ENCODE results near the gene ESR2. TPM values are rescaled to one million over a fixed set of nuclear protein-coding genes. Genes with fewer than 3 reads are reported as not detected.
A peak's percentile ranks its signal among the peaks of the same experiment; 100 is the strongest.

ESR2 gene
- total RNA-seq (1 to 10 TPM in 1 of 2 donors, under 1 TPM in 1; 0.55 to 3.4 TPM), polyA plus RNA-seq (under 1 TPM; 0.11 to 0.20 TPM)
- long read RNA-seq, donor 1: 0 reads
- long read RNA-seq, donor 2: 0 reads
- long read RNA-seq, donor 3: 0 reads
- long read RNA-seq, donor 4: 0 reads
- long read RNA-seq, donor 5: 0 reads

- H3K9ac ChIP-seq (ENCODE audit: insufficient read depth in 1 of 2, low read length in 2 of 2): peak within 1 kb of the TSS in 1 of 2 donors; percentile 38
- 1 to 2% methylated on average over 49 of the region's 49 CpGs for WGBS, 2 donors
- no peak for ATAC-seq (ENCODE audit: insufficient read depth, low FRiP score)
Observed at GRCh38 chr14:64293976-64294671, at the start of gene ESR2. TSS of gene ESR2 (minus strand) at chr14:64294371. CDS start at chr14:64282985, 11,386 bp downstream.

GRCh38 chr14:64340560-64341196 lies 46.5 kb upstream of the ESR2 start:
- WGBS, 2 donors: 91 to 97% methylated on average over 8 of the region's 8 CpGs
- no peak overlapping the region for H3K4me3 ChIP-seq
- H3K27ac ChIP-seq (ENCODE audit: low read depth in 1 of 2, low read length in 1 of 2): no peak overlapping the region
- DNase-seq (no peak), ATAC-seq (ENCODE audit: insufficient read depth, low FRiP score) (no peak)
- H3K4me1 ChIP-seq (ENCODE audit: control insufficient read depth in 5 of 5, insufficient read depth in 5 of 5, low read length in 5 of 5): peaks cover 0 to 15% (median 0%) of the 10 kb centered on the region in 5 donors
- H3K9ac ChIP-seq (ENCODE audit: insufficient read depth in 1 of 2, low read length in 2 of 2): no peak overlapping the region
- H3K9me3 ChIP-seq (ENCODE audit: control insufficient read depth in 4 of 4, insufficient read depth in 3 of 4, low read length in 3 of 4): no peaks in the 10 kb centered on the region
- H3K27me3 ChIP-seq (ENCODE audit: control insufficient read depth in 3 of 3, insufficient read depth in 3 of 3, low read length in 2 of 3): no peaks in the 10 kb centered on the region
- no peak for TF ChIP-seq CTCF (IDR thresholded peaks at IDR 0.05; ENCODE audit: control extremely low read depth, extremely low read depth)
- no peaks in the 10 kb centered on the region for H3K36me3 ChIP-seq (ENCODE audit: control insufficient read depth in 4 of 4, insufficient read depth in 4 of 4, low read length in 4 of 4)

More at GRCh38 chr14:64293976-64294671, at the start of gene ESR2:
- Histone ChIP-seq H3K4me3 (peak within 1 kb of the TSS; percentile 9), H3K4me1 (ENCODE audit: control insufficient read depth in 5 of 5, insufficient read depth in 5 of 5, low read length in 5 of 5) (peaks cover 0 to 20% (median 3%) of the 10 kb centered on the region in 5 donors), H3K9me3 (ENCODE audit: control insufficient read depth in 4 of 4, insufficient read depth in 3 of 4, low read length in 3 of 4) (no peaks in the 10 kb centered on the region), H3K27ac (ENCODE audit: low read depth in 1 of 2, low read length in 1 of 2) (no peak within 1 kb of the TSS), H3K27me3 (ENCODE audit: control insufficient read depth in 3 of 3, insufficient read depth in 3 of 3, low read length in 2 of 3) (peaks cover 0 to 21% (median 0%) of the 10 kb centered on the region in 3 donors), H3K36me3 (ENCODE audit: control insufficient read depth in 4 of 4, insufficient read depth in 4 of 4, low read length in 4 of 4) (no peaks in the 10 kb centered on the region)
- no peak for TF ChIP-seq CTCF (IDR thresholded peaks at IDR 0.05; ENCODE audit: control extremely low read depth, extremely low read depth)
- DNase-seq: peak; percentile 56 to 63 (median 59)

- 1 to 2% methylated on average over 28 to 49 of the region's 49 CpGs for WGBS, 2 donors
Observed at GRCh38 chr14:64338616-64339316, 44.6 kb upstream of the ESR2 start.

More at GRCh38 chr14:64338616-64339316, 44.6 kb upstream of the ESR2 start:
- DNase-seq: peak; percentile 98 to 99 (median 99)
- no peak for TF ChIP-seq CTCF (IDR thresholded peaks at IDR 0.05; ENCODE audit: control extremely low read depth, extremely low read depth)
- peaks cover 0 to 15% (median 0%) of the 10 kb centered on the region in 5 donors for H3K4me1 ChIP-seq (ENCODE audit: control insufficient read depth in 5 of 5, insufficient read depth in 5 of 5, low read length in 5 of 5)
- no peaks in the 10 kb centered on the region for H3K9me3 ChIP-seq (ENCODE audit: control insufficient read depth in 4 of 4, insufficient read depth in 3 of 4, low read length in 3 of 4)
- peak overlapping the region; percentile 24 to 94 for H3K27ac ChIP-seq (ENCODE audit: low read depth in 1 of 2, low read length in 1 of 2)
- peak; percentile 92 for ATAC-seq (ENCODE audit: insufficient read depth, low FRiP score)
- peak overlapping the region in 1 of 2 donors; percentile 87 for H3K9ac ChIP-seq (ENCODE audit: insufficient read depth in 1 of 2, low read length in 2 of 2)
- H3K4me3 ChIP-seq: peak overlapping the region; percentile 56
- no peaks in the 10 kb centered on the region for H3K36me3 ChIP-seq (ENCODE audit: control insufficient read depth in 4 of 4, insufficient read depth in 4 of 4, low read length in 4 of 4)
- no peaks in the 10 kb centered on the region for H3K27me3 ChIP-seq (ENCODE audit: control insufficient read depth in 3 of 3, insufficient read depth in 3 of 3, low read length in 2 of 3)

Measured in lung (tissue), 16 donors.